Muscle of leg (tissue), 9 donors: ENCODE data around the gene HIVEP3. TPM values are rescaled to one million over a fixed set of nuclear protein-coding genes. Genes with fewer than 3 reads are reported as not detected.

Experiments
- polyA plus RNA-seq, 8 donors: library from polyadenylated mRNA; unstranded; fragments of 120-200 nt; gene quantifications; one replicate each; pipeline versions ENCODE4 v1.2.1 to v1.2.3, GENCODE V29; 2013; ENCODE audit warnings: inconsistent platforms in 1 of 8, low replicate concordance in 1 of 8; ENCODE audit not compliant: insufficient read length in 8 of 8, insufficient read depth in 1 of 8
- total RNA-seq: library from RNA; stranded (reverse); fragments of 120-200 nt; gene quantifications from one replicate; pipeline ENCODE4 v1.2.4, GENCODE V29; 2013

Gene HIVEP3
- total and polyA plus RNA-seq, 9 donors = 0.93 to 3.7 (median 2.7) TPM

Other genes starting within 250 kb of the HIVEP3 start
- gene GUCA2B, start 234.5 kb upstream of the HIVEP3 start, total RNA-seq = not detected
- gene GUCA2B, start 234.5 kb upstream of the HIVEP3 start, polyA plus RNA-seq = under 1 TPM in 1 of 8 donors, not detected in 7; 0.32 TPM
- not detected for gene GUCA2A, start 245.8 kb upstream of the HIVEP3 start, total RNA-seq
- 1 to 10 TPM in 2 of 8 donors, not detected in 6; 1.0 to 1.5 TPM for gene GUCA2A, start 245.8 kb upstream of the HIVEP3 start, polyA plus RNA-seq